Neuronal stem cell (in vitro differentiated cells): Measurements from ENCODE around the gene LRMDA.

Experiments used
- DNase-seq: peaks from one replicate; pipeline ENCODE4 v3.0.0-alpha.2; 2013; ENCODE audit warnings: low spot score
- H2AFZ ChIP-seq: one replicate; pipeline ENCODE4 v1.6.1; 2013; ENCODE audit warnings: mild to moderate bottlenecking, low read length, inconsistent platforms
- H2AK5ac ChIP-seq: 2 replicates; pipeline ENCODE4 v1.6.1; 2013; ENCODE audit warnings: low read depth, mild to moderate bottlenecking, inconsistent platforms, low read length, moderate library complexity, mixed read lengths
- H2BK120ac ChIP-seq: 2 replicates; pipeline ENCODE4 v1.6.1; 2013; ENCODE audit warnings: low read depth, mild to moderate bottlenecking, inconsistent platforms, low read length, moderate library complexity, mixed read lengths
- H2BK12ac ChIP-seq: one replicate; pipeline ENCODE4 v1.6.1; 2013; ENCODE audit warnings: low read length, inconsistent platforms
- H2BK15ac ChIP-seq: 2 replicates; pipeline ENCODE4 v1.6.1; 2013; ENCODE audit warnings: mild to moderate bottlenecking, low read length, inconsistent platforms, mixed read lengths
- H2BK5ac ChIP-seq: one replicate; pipeline ENCODE4 v1.6.1; 2013; ENCODE audit warnings: inconsistent platforms, mild to moderate bottlenecking, low read length, moderate library complexity
- H3K14ac ChIP-seq: one replicate; pipeline ENCODE4 v1.6.1; 2013; ENCODE audit warnings: low read length, inconsistent platforms
- H3K18ac ChIP-seq: 2 replicates; pipeline ENCODE4 v1.6.1; 2013; ENCODE audit warnings: low read length, inconsistent platforms
- H3K23ac ChIP-seq: 2 replicates; pipeline ENCODE4 v1.6.1; 2013; ENCODE audit warnings: low read depth, mild to moderate bottlenecking, mixed read lengths, low read length, inconsistent platforms; ENCODE audit not compliant: poor library complexity
- H3K27ac ChIP-seq: replicated peaks from 3 replicates; pipeline ENCODE4 v1.5.1; 2013; ENCODE audit warnings: low read length, inconsistent platforms
- H3K27me3 ChIP-seq, 3 experiments: 2 replicates each; pipeline ENCODE4 v1.6.1; 2013; ENCODE audit warnings: low read length in 3 of 3, mild to moderate bottlenecking in 2 of 3, inconsistent platforms in 1 of 3, low read depth in 1 of 3, mixed read lengths in 1 of 3, moderate library complexity in 1 of 3; ENCODE audit not compliant: control insufficient read depth in 3 of 3, insufficient read depth in 3 of 3
- H3K36me3 ChIP-seq, 2 donors: replicated peaks in 1 of 2; 2 replicates each; pipeline ENCODE4 v1.6.1; 2013; ENCODE audit warnings: low read length in 2 of 2; ENCODE audit not compliant: control insufficient read depth in 2 of 2, insufficient read depth in 2 of 2
- H3K4ac ChIP-seq: 2 replicates; pipeline ENCODE4 v1.6.1; 2013; ENCODE audit warnings: inconsistent platforms, mild to moderate bottlenecking, low read length, moderate library complexity
- H3K4me1 ChIP-seq, 2 donors: 1 replicate in 1 of 2; 2 replicates in 1 of 2; pipeline ENCODE4 v1.6.1; 2013; ENCODE audit warnings: low read length in 2 of 2, low read depth in 1 of 2; ENCODE audit not compliant: control insufficient read depth in 2 of 2, insufficient read depth in 1 of 2
- H3K4me2 ChIP-seq: one replicate; pipeline ENCODE4 v1.6.1; 2013; ENCODE audit warnings: mild to moderate bottlenecking, low read length, inconsistent platforms; ENCODE audit not compliant: insufficient read depth, poor library complexity, severe bottlenecking
- H3K4me3 ChIP-seq, 2 donors: 2 replicates each; pipeline ENCODE4 v1.5.1; 2013; ENCODE audit warnings: low read length in 2 of 2, mild to moderate bottlenecking in 2 of 2, inconsistent platforms in 1 of 2, moderate library complexity in 1 of 2
- H3K79me1 ChIP-seq: one replicate; pipeline ENCODE4 v1.6.1; 2013; ENCODE audit warnings: low read depth, mild to moderate bottlenecking, inconsistent platforms, low read length, moderate library complexity
- H3K9ac ChIP-seq: one replicate; pipeline ENCODE4 v1.6.1; 2013; ENCODE audit warnings: mild to moderate bottlenecking, low read depth, low read length, inconsistent platforms; ENCODE audit not compliant: poor library complexity
- H3K9me3 ChIP-seq, 2 donors: replicated peaks in 1 of 2; 2 replicates each; pipeline versions ENCODE3 to v1.6.1; 2013; ENCODE audit warnings: low read length in 2 of 2, mild to moderate bottlenecking in 2 of 2, inconsistent platforms in 1 of 2, low read depth in 1 of 2, mixed read lengths in 1 of 2, moderate library complexity in 1 of 2; ENCODE audit not compliant: control insufficient read depth in 2 of 2, insufficient read depth in 1 of 2
- H4K8ac ChIP-seq: one replicate; pipeline ENCODE4 v1.6.1; 2013; ENCODE audit warnings: low read depth, mild to moderate bottlenecking, inconsistent platforms, low read length, moderate library complexity
- H4K91ac ChIP-seq: one replicate; pipeline ENCODE4 v1.6.1; 2013; ENCODE audit warnings: low read length, low read depth, mild to moderate bottlenecking, inconsistent platforms; ENCODE audit not compliant: poor library complexity
- WGBS, 2 donors: extraction: QIAGEN DNeasy Blood & Tissue Kit; methylation state at CpG; one replicate each; pipeline ENCODE4 v1.1.7; 2013; ENCODE audit warnings: missing lambda C conversion rate in 2 of 2, mixed read lengths in 1 of 2; ENCODE audit not compliant: insufficient read length in 2 of 2, insufficient replicate concordance in 1 of 2; ENCODE audit errors: extremely low coverage in 2 of 2; 5-methylcytosine and 5-hydroxymethylcytosine counted together

The LRMDA gene

GRCh38 chr10:76036111-76036940, 604.9 kb downstream of the LRMDA start:
- Histone ChIP-seq H3K4me3 (no peak overlapping the region), H3K18ac (peak overlapping the region; percentile 12)

GRCh38 chr10:76036962-76037361, 605.5 kb downstream of the LRMDA start:
- no peak for DNase-seq
- H3K4ac ChIP-seq, result no peak overlapping the region
- H2BK15ac ChIP-seq, result no peak overlapping the region
- H2AK5ac ChIP-seq, result no peak overlapping the region
- H3K9ac ChIP-seq, result no peak overlapping the region
- H3K4me3 ChIP-seq, result no peak overlapping the region
- H3K79me1 ChIP-seq, result no peaks in the 10 kb centered on the region
- peaks cover 21 to 22% of the 10 kb centered on the region in 2 donors for H3K4me1 ChIP-seq
- no peak overlapping the region for H3K4me2 ChIP-seq
- no peak overlapping the region for H2BK120ac ChIP-seq
- no peak overlapping the region for H4K91ac ChIP-seq
- H3K27ac ChIP-seq, result no peak overlapping the region
- no peak overlapping the region for H3K23ac ChIP-seq
- no peaks in the 10 kb centered on the region for H3K36me3 ChIP-seq
- no peak overlapping the region for H2BK5ac ChIP-seq
- H2AFZ ChIP-seq, result no peak overlapping the region
- H3K18ac ChIP-seq, result no peak overlapping the region
- no peak overlapping the region for H2BK12ac ChIP-seq
- no peak overlapping the region for H3K14ac ChIP-seq
- H3K9me3 ChIP-seq, result peaks cover 0 to 3% of the 10 kb centered on the region in 2 donors
- no peak overlapping the region for H4K8ac ChIP-seq
- peaks cover 0 to 31% (median 0%) of the 10 kb centered on the region in 3 experiments for H3K27me3 ChIP-seq

More at GRCh38 chr10:76036111-76036940, 604.9 kb downstream of the LRMDA start:
- peaks cover 0 to 3% of the 10 kb centered on the region in 2 donors for H3K9me3 ChIP-seq
- no peak overlapping the region for H3K14ac ChIP-seq
- H3K79me1 ChIP-seq, result no peaks in the 10 kb centered on the region
- H3K27ac ChIP-seq, result no peak overlapping the region
- H4K8ac ChIP-seq, result no peak overlapping the region
- no peak overlapping the region for H3K23ac ChIP-seq
- H2BK120ac ChIP-seq, result no peak overlapping the region
- no peak overlapping the region for H2BK12ac ChIP-seq
- H4K91ac ChIP-seq, result no peak overlapping the region
- no peak overlapping the region for H3K9ac ChIP-seq
- no peak overlapping the region for H2AFZ ChIP-seq
- no peaks in the 10 kb centered on the region for H3K36me3 ChIP-seq
- DNase-seq, result no peak
- no peak overlapping the region for H2BK15ac ChIP-seq
- WGBS, 2 donors, result no CpG with 5 or more reads among the region's 18 CpGs
- no peak overlapping the region for H2AK5ac ChIP-seq
- H2BK5ac ChIP-seq, result no peak overlapping the region
- peaks cover 21 to 22% of the 10 kb centered on the region in 2 donors for H3K4me1 ChIP-seq
- H3K27me3 ChIP-seq, result peaks cover 0 to 31% (median 0%) of the 10 kb centered on the region in 3 experiments
- H3K4ac ChIP-seq, result no peak overlapping the region
- no peak overlapping the region for H3K4me2 ChIP-seq

- Histone ChIP-seq H3K4me1 (peaks cover 19 to 21% of the 10 kb centered on the region in 2 donors), H4K8ac (no peak overlapping the region), H2BK15ac (no peak overlapping the region), H3K4me3 (no peak overlapping the region), H3K14ac (no peak overlapping the region), H2BK5ac (no peak overlapping the region), H4K91ac (no peak overlapping the region), H2BK120ac (no peak overlapping the region), H3K23ac (no peak overlapping the region), H3K79me1 (no peaks in the 10 kb centered on the region), H3K18ac (no peak overlapping the region), H3K9ac (no peak overlapping the region), H3K4ac (no peak overlapping the region), H3K9me3 (peaks cover 0 to 3% of the 10 kb centered on the region in 2 donors), H3K36me3 (no peaks in the 10 kb centered on the region), H2AK5ac (no peak overlapping the region), H2BK12ac (no peak overlapping the region), H3K4me2 (no peak overlapping the region), H2AFZ (no peak overlapping the region), H3K27me3 (peaks cover 0 to 32% (median 0%) of the 10 kb centered on the region in 3 experiments), H3K27ac (no peak overlapping the region)
- no peak for DNase-seq
- no CpG with 5 or more reads among the region's 2 CpGs for WGBS, 2 donors
Measured at GRCh38 chr10:76037531-76038155, 606.2 kb downstream of the LRMDA start.

DNA sequence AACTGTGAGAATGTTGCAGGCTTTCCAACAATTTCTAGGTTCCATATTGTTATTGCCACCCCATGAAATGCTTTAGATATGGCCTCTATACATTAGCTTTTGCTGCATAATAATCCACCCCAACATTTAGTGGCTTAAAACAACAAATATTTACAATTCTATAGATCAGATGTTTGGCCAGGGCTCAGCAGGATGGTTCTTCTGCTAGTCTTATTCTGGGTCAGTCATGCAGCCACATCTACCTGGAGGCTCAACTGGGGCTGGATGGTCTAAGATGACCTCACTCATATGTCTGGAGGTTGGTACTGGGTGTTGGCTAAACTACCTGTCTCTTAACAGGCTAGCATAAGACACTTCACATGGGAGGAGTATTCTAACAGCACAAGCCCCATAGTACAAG, 607.3 kb downstream of the LRMDA start:
- H2BK15ac ChIP-seq, result no peak overlapping the region
- H3K79me1 ChIP-seq, result no peaks in the 10 kb centered on the region
- H3K18ac ChIP-seq, result no peak overlapping the region
- H4K8ac ChIP-seq, result no peak overlapping the region
- no peak overlapping the region for H3K23ac ChIP-seq
- DNase-seq, result no peak
- H3K36me3 ChIP-seq, result no peaks in the 10 kb centered on the region
- H2BK12ac ChIP-seq, result no peak overlapping the region
- H2AK5ac ChIP-seq, result no peak overlapping the region
- no peak overlapping the region for H3K27ac ChIP-seq
- no peak overlapping the region for H2AFZ ChIP-seq
- no peak overlapping the region for H2BK5ac ChIP-seq
- H3K4me1 ChIP-seq, result peaks cover 13 to 18% of the 10 kb centered on the region in 2 donors
- no peak overlapping the region for H2BK120ac ChIP-seq
- H3K9ac ChIP-seq, result no peak overlapping the region
- H3K14ac ChIP-seq, result no peak overlapping the region
- no peak overlapping the region for H3K4me2 ChIP-seq
- H3K27me3 ChIP-seq, result peaks cover 0 to 23% (median 0%) of the 10 kb centered on the region in 3 experiments
- H3K4ac ChIP-seq, result no peak overlapping the region
- H3K9me3 ChIP-seq, result peaks cover 0 to 3% of the 10 kb centered on the region in 2 donors
- H4K91ac ChIP-seq, result no peak overlapping the region
- no peak overlapping the region for H3K4me3 ChIP-seq
